ENCODE data around the gene ELMO1. TPM values are rescaled to one million over a fixed set of nuclear protein-coding genes. Genes with fewer than 3 reads are reported as not detected.
A peak's percentile ranks its signal among the peaks of the same experiment; 100 is the strongest.

Gene ELMO1
- total and polyA plus RNA-seq, 4 donors = 6.7 to 51.5 (median 14.8) TPM

GRCh38 chr7:36906956-36907635 lies 541.6 kb downstream of the ELMO1 start:
- H3K4me1 ChIP-seq (ENCODE audit: control insufficient read depth in 4 of 4, insufficient read depth in 4 of 4, low read length in 3 of 4) = peaks cover 4 to 25% (median 18%) of the 10 kb centered on the region in 4 donors
- TF ChIP-seq SP1 (IDR thresholded peaks at IDR 0.05) (peak; percentile 65), JUND (IDR thresholded peaks at IDR 0.05) (no peak), HNF4A (conservative IDR thresholded peaks at IDR 0.05) (peak; percentile 50 to 65), FOXA1 (IDR thresholded peaks at IDR 0.05) (no peak), RXRA (IDR thresholded peaks at IDR 0.05) (peak in 1 of 2 donors; percentile 60), GABPA (IDR thresholded peaks at IDR 0.05 in 1 of 2, conservative IDR thresholded peaks at IDR 0.05 in 1 of 2) (no peak), YY1 (IDR thresholded peaks at IDR 0.05) (no peak), RAD21 (IDR thresholded peaks at IDR 0.05) (peak; percentile 31 to 37), FOXA2 (IDR thresholded peaks at IDR 0.05) (no peak), ATF3 (IDR thresholded peaks at IDR 0.05) (no peak)
- H3K27me3 ChIP-seq (ENCODE audit: control insufficient read depth in 4 of 4, insufficient read depth in 4 of 4, low read length in 3 of 4) = no peaks in the 10 kb centered on the region
- no peak for DNase-seq (ENCODE audit: low spot score)
- H3K36me3 ChIP-seq (ENCODE audit: control insufficient read depth in 4 of 4, insufficient read depth in 3 of 4, low read depth in 1 of 4, low read length in 3 of 4) = no peaks in the 10 kb centered on the region
- H3K4me3 ChIP-seq (ENCODE audit: low read depth in 1 of 3, low read length in 3 of 3) = no peak overlapping the region
- 19% methylated on average over 3 of the region's 3 CpGs for WGBS
- H3K27ac ChIP-seq (ENCODE audit: low read depth in 1 of 2, low read length in 2 of 2) = peak overlapping the region in 1 of 2 donors; percentile 2
- no peak overlapping the region for H3K9ac ChIP-seq (ENCODE audit: low read depth in 1 of 2, low read length in 2 of 2)
- no peaks in the 10 kb centered on the region for H3K9me3 ChIP-seq (ENCODE audit: control insufficient read depth in 4 of 4, low read length in 3 of 4)

- H3K27me3 ChIP-seq (ENCODE audit: control insufficient read depth in 4 of 4, insufficient read depth in 4 of 4, low read length in 3 of 4) = no peaks in the 10 kb centered on the region
- WGBS = 85% methylated on average over 4 of the region's 4 CpGs
- TF ChIP-seq HNF4G (IDR thresholded peaks at IDR 0.05) = no peak
- no peak for DNase-seq (ENCODE audit: low spot score)
- H3K9me3 ChIP-seq (ENCODE audit: control insufficient read depth in 4 of 4, low read length in 3 of 4) = no peaks in the 10 kb centered on the region
- H3K4me1 ChIP-seq (ENCODE audit: control insufficient read depth in 4 of 4, insufficient read depth in 4 of 4, low read length in 3 of 4) = peaks cover 4 to 29% (median 18%) of the 10 kb centered on the region in 4 donors
- no peaks in the 10 kb centered on the region for H3K36me3 ChIP-seq (ENCODE audit: control insufficient read depth in 4 of 4, insufficient read depth in 3 of 4, low read depth in 1 of 4, low read length in 3 of 4)
- no peak overlapping the region for H3K9ac ChIP-seq (ENCODE audit: low read depth in 1 of 2, low read length in 2 of 2)
- no peak overlapping the region for H3K27ac ChIP-seq (ENCODE audit: low read depth in 1 of 2, low read length in 2 of 2)
- no peak overlapping the region for H3K4me3 ChIP-seq (ENCODE audit: low read depth in 1 of 3, low read length in 3 of 3)
These were observed 542.2 kb downstream of the ELMO1 start for GRCh38 chr7:36906448-36906847.

GRCh38 chr7:36905841-36906240 lies 542.8 kb downstream of the ELMO1 start:
- H3K4me1 ChIP-seq (ENCODE audit: control insufficient read depth in 4 of 4, insufficient read depth in 4 of 4, low read length in 3 of 4) = peaks cover 5 to 36% (median 23%) of the 10 kb centered on the region in 4 donors
- TF ChIP-seq FOXA1 (IDR thresholded peaks at IDR 0.05) (no peak), REST (IDR thresholded peaks at IDR 0.05) (no peak), HNF4G (IDR thresholded peaks at IDR 0.05) (no peak), RAD21 (IDR thresholded peaks at IDR 0.05) (no peak), SP1 (IDR thresholded peaks at IDR 0.05) (no peak), GABPA (IDR thresholded peaks at IDR 0.05 in 1 of 2, conservative IDR thresholded peaks at IDR 0.05 in 1 of 2) (no peak), ZBTB33 (IDR thresholded peaks at IDR 0.05) (no peak), RXRA (IDR thresholded peaks at IDR 0.05) (no peak), EGR1 (IDR thresholded peaks at IDR 0.05; ENCODE audit: low read depth in 2 of 2) (no peak), TAF1 (conservative IDR thresholded peaks at IDR 0.05) (no peak), MAX (IDR thresholded peaks at IDR 0.05) (no peak), JUND (IDR thresholded peaks at IDR 0.05) (no peak), HNF4A (conservative IDR thresholded peaks at IDR 0.05) (no peak), FOXA2 (IDR thresholded peaks at IDR 0.05) (no peak), YY1 (IDR thresholded peaks at IDR 0.05) (no peak), ATF3 (IDR thresholded peaks at IDR 0.05) (no peak), NR2F2 (IDR thresholded peaks at IDR 0.05) (no peak)
- 91% methylated on average over 2 of the region's 2 CpGs for WGBS
- no peaks in the 10 kb centered on the region for H3K27me3 ChIP-seq (ENCODE audit: control insufficient read depth in 4 of 4, insufficient read depth in 4 of 4, low read length in 3 of 4)
- no peak overlapping the region for H3K9ac ChIP-seq (ENCODE audit: low read depth in 1 of 2, low read length in 2 of 2)
- no peaks in the 10 kb centered on the region for H3K9me3 ChIP-seq (ENCODE audit: control insufficient read depth in 4 of 4, low read length in 3 of 4)
- no peak overlapping the region for H3K27ac ChIP-seq (ENCODE audit: low read depth in 1 of 2, low read length in 2 of 2)
- no peaks in the 10 kb centered on the region for H3K36me3 ChIP-seq (ENCODE audit: control insufficient read depth in 4 of 4, insufficient read depth in 3 of 4, low read depth in 1 of 4, low read length in 3 of 4)
- no peak overlapping the region for H3K4me3 ChIP-seq (ENCODE audit: low read depth in 1 of 3, low read length in 3 of 3)
- DNase-seq (ENCODE audit: low spot score) = no peak

Measured in liver (tissue), 9 donors.